WTC11 (cell line): Measurements from ENCODE around the gene PTPRN. TPM values are rescaled to one million over a fixed set of nuclear protein-coding genes. Genes with fewer than 3 reads are reported as not detected.

Experiments used
- ATAC-seq: fragments of 200-7000 bp; cut with Tn5 transposase; 2 replicates; pipeline ENCODE4 v1.10.0; 2021; ENCODE audit warnings: mild to moderate bottlenecking, moderate library complexity
- CTCF ChIA-PET: fragments of 300-600 bp; sonication (Branson Sonifier 250); formaldehyde crosslinking; loops from one replicate; lab custom pipeline; 2021; ENCODE audit warnings: antibody characterized with exemption; lab: Charles Lee
- POLR2A ChIA-PET: fragments of 350-600 bp; sonication (Branson Sonifier 250); formaldehyde crosslinking; loops from one replicate; lab custom pipeline; 2021; ENCODE audit warnings: antibody characterized with exemption; lab: Charles Lee
- DNase-seq: peaks from one replicate; pipeline ENCODE4 v3.0.0; 2021; ENCODE audit warnings: low spot score
- H3K27ac Mint-ChIP-seq: 2 replicates; pipeline ENCODE4 v1.8.0; 2021; ENCODE audit warnings: mixed read lengths
- H3K27me3 Mint-ChIP-seq: 2 replicates; pipeline ENCODE4 v1.8.0; 2021; ENCODE audit warnings: low read depth, mild to moderate bottlenecking, moderate library complexity, mixed read lengths
- H3K36me3 Mint-ChIP-seq: 2 replicates; pipeline ENCODE4 v1.8.0; 2021; ENCODE audit warnings: mixed read lengths
- H3K4me1 Mint-ChIP-seq: 2 replicates; pipeline ENCODE4 v1.8.0; 2022; ENCODE audit warnings: mixed read lengths
- H3K4me3 Mint-ChIP-seq: 2 replicates; pipeline ENCODE4 v1.8.0; 2021; ENCODE audit warnings: mild to moderate bottlenecking, moderate library complexity, mixed read lengths
- H3K9me3 Mint-ChIP-seq: 2 replicates; pipeline ENCODE4 v1.8.0; 2021; ENCODE audit warnings: mixed read lengths
- AFF4 ChIP-seq: sonication (generic); formaldehyde crosslinking; IDR thresholded peaks from 2 replicates; pipeline ENCODE4 v1.8.1; 2023; ENCODE audit warnings: mild to moderate bottlenecking, missing genetic modification reagents, borderline replicate concordance
- ATF1 ChIP-seq: sonication (generic); formaldehyde crosslinking; IDR thresholded peaks from 2 replicates; pipeline ENCODE4 v1.8.1; 2023; ENCODE audit warnings: mild to moderate bottlenecking, moderate library complexity, missing genetic modification reagents
- CREB1 ChIP-seq: sonication (generic); formaldehyde crosslinking; IDR thresholded peaks from 2 replicates; pipeline ENCODE4 v1.8.0; 2023; ENCODE audit warnings: mild to moderate bottlenecking, missing genetic modification reagents
- CREM ChIP-seq: sonication (generic); formaldehyde crosslinking; IDR thresholded peaks from 2 replicates; pipeline ENCODE4 v1.8.1; 2022; ENCODE audit warnings: mild to moderate bottlenecking, missing genetic modification reagents, moderate library complexity
- E2F5 ChIP-seq: sonication (generic); formaldehyde crosslinking; IDR thresholded peaks from 2 replicates; pipeline ENCODE4 v1.8.1; 2022; ENCODE audit warnings: mild to moderate bottlenecking, moderate library complexity, missing genetic modification reagents
- EMX1 ChIP-seq: fragments of 250-450 bp; sonication (Bioruptor Pico); IDR thresholded peaks from 2 replicates; pipeline ENCODE4 v1.8.0; 2021; ENCODE audit warnings: mild to moderate bottlenecking
- FOXK1 ChIP-seq: sonication (generic); formaldehyde crosslinking; IDR thresholded peaks from 2 replicates; pipeline ENCODE4 v1.8.0; 2022; ENCODE audit warnings: mild to moderate bottlenecking, moderate library complexity, missing genetic modification reagents
- HMGA2 ChIP-seq: fragments of 250-450 bp; sonication (Bioruptor Pico); IDR thresholded peaks from 2 replicates; pipeline ENCODE4 v1.4.0; 2021; ENCODE audit warnings: mild to moderate bottlenecking, moderate library complexity
- KAT7 ChIP-seq: sonication (generic); formaldehyde crosslinking; IDR thresholded peaks from 2 replicates; pipeline ENCODE4 v1.8.1; 2023; ENCODE audit warnings: missing genetic modification reagents, mild to moderate bottlenecking, borderline replicate concordance
- NFATC4 ChIP-seq: fragments of 250-450 bp; sonication (Bioruptor Pico); IDR thresholded peaks from 2 replicates; pipeline ENCODE4 v1.9.0; 2021; ENCODE audit warnings: mild to moderate bottlenecking
- USF2 ChIP-seq: sonication (generic); formaldehyde crosslinking; IDR thresholded peaks from 2 replicates; pipeline ENCODE4 v1.8.1; 2023; ENCODE audit warnings: mild to moderate bottlenecking, missing genetic modification reagents, moderate library complexity
- ZBTB21 ChIP-seq: sonication (generic); formaldehyde crosslinking; IDR thresholded peaks from 2 replicates; pipeline ENCODE4 v1.8.1; 2023; ENCODE audit warnings: mild to moderate bottlenecking, missing genetic modification reagents, borderline replicate concordance
- ZNF121 ChIP-seq: sonication (generic); formaldehyde crosslinking; IDR thresholded peaks from 2 replicates; pipeline ENCODE4 v1.8.0; 2023; ENCODE audit warnings: missing genetic modification reagents
- ZNF138 ChIP-seq: sonication (generic); formaldehyde crosslinking; conservative IDR thresholded peaks from 2 replicates; pipeline ENCODE4 v1.8.1; 2022; ENCODE audit warnings: mild to moderate bottlenecking, moderate library complexity, missing genetic modification reagents
- ZNF232 ChIP-seq: sonication (generic); formaldehyde crosslinking; IDR thresholded peaks from 2 replicates; pipeline ENCODE4 v1.8.0; 2022; ENCODE audit warnings: mild to moderate bottlenecking, missing genetic modification reagents
- ZNF317 ChIP-seq: sonication (generic); formaldehyde crosslinking; IDR thresholded peaks from 2 replicates; pipeline ENCODE4 v1.8.1; 2023; ENCODE audit warnings: low read depth, mild to moderate bottlenecking, moderate library complexity, missing genetic modification reagents, borderline replicate concordance
- total RNA-seq: library from RNA; stranded (reverse); gene quantifications from 3 replicates; pipeline ENCODE4 v1.2.3, GENCODE V29; 2021
- TF ChIP-seq, protein P1 (sequence below): fragments of 250-450 bp; sonication (Bioruptor Pico); IDR thresholded peaks from 2 replicates; pipeline ENCODE4 v1.9.0; 2021; ENCODE audit warnings: moderate library complexity, mild to moderate bottlenecking, inconsistent platforms, borderline replicate concordance
- TF ChIP-seq, protein P2 (sequence below): sonication (generic); formaldehyde crosslinking; IDR thresholded peaks from 2 replicates; pipeline ENCODE4 v1.8.1; 2023; ENCODE audit warnings: mild to moderate bottlenecking, missing genetic modification reagents
- TF ChIP-seq, protein P3 (sequence below): sonication (generic); formaldehyde crosslinking; IDR thresholded peaks from 2 replicates; pipeline ENCODE4 v1.8.0; 2023; ENCODE audit warnings: mild to moderate bottlenecking, missing genetic modification reagents
- TF ChIP-seq, protein P4 (sequence below): sonication (generic); formaldehyde crosslinking; IDR thresholded peaks from 2 replicates; pipeline ENCODE4 v1.8.0; 2022; ENCODE audit warnings: mild to moderate bottlenecking, missing genetic modification reagents

The PTPRN gene
- total RNA-seq, 1 experiment from 2014 or later = 3.8 TPM

GRCh38 chr2:219279916-219280516, 29.2 kb downstream of the PTPRN start:
- ATAC-seq (no peak), DNase-seq (no peak)
- Mint-ChIP-seq H3K27ac (peak overlapping the region; percentile 86), H3K36me3 (peaks cover 6% of the 10 kb centered on the region; the same call in 1 of the 2 replicates)
- no peak for TF ChIP-seq CREB1 (CRISPR knock-in tag)
- no peak for TF ChIP-seq AFF4 (CRISPR knock-in tag)
- TF ChIP-seq HMGA2 = no peak
- 0 out of 2 replicates have a peak, but pooled peaks have one; percentile 87 for TF ChIP-seq ZBTB21 (CRISPR knock-in tag)
- TF ChIP-seq, protein P1, sequence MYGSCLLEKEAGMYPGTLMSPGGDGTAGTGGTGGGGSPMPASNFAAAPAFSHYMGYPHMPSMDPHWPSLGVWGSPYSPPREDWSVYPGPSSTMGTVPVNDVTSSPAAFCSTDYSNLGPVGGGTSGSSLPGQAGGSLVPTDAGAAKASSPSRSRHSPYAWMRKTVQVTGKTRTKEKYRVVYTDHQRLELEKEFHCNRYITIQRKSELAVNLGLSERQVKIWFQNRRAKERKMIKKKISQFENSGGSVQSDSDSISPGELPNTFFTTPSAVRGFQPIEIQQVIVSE (CRISPR knock-in tag) = no peak
- no peak for TF ChIP-seq E2F5 (CRISPR knock-in tag)
- no peak for TF ChIP-seq NFATC4 (CRISPR knock-in tag)
- TF ChIP-seq CREM (CRISPR knock-in tag) = no peak
- TF ChIP-seq ZNF121 (CRISPR knock-in tag) = 0 out of 2 replicates have a peak, but pooled peaks have one; percentile 14
- TF ChIP-seq, protein P2, sequence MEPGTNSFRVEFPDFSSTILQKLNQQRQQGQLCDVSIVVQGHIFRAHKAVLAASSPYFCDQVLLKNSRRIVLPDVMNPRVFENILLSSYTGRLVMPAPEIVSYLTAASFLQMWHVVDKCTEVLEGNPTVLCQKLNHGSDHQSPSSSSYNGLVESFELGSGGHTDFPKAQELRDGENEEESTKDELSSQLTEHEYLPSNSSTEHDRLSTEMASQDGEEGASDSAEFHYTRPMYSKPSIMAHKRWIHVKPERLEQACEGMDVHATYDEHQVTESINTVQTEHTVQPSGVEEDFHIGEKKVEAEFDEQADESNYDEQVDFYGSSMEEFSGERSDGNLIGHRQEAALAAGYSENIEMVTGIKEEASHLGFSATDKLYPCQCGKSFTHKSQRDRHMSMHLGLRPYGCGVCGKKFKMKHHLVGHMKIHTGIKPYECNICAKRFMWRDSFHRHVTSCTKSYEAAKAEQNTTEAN (CRISPR knock-in tag) = no peak
- TF ChIP-seq, all 79 proteins: peak for 2
- ChIA-PET CTCF (interaction anchor here (0.9 to 6.5 kb wide), 4 partner anchors 14 to 73 kb away, joined by 3 to 158 read pairs (median 4); no protein-coding TSS in a partner anchor), POLR2A (interaction anchor here (0.6 to 3.0 kb wide), 6 partner anchors 15 to 218 kb away, joined by 3 to 21 read pairs (median 10); partner anchors contain the start of genes ABCB6, GMPPA, TUBA4A and TUBA4B)
- Mint-ChIP-seq H3K9me3 (no peaks in the 10 kb centered on the region), H3K4me1 (peaks cover 24% of the 10 kb centered on the region), H3K4me3 (peak overlapping the region; percentile 88), H3K27me3 (peaks cover 4% of the 10 kb centered on the region; the same call in 1 of the 2 replicates)

DNA sequence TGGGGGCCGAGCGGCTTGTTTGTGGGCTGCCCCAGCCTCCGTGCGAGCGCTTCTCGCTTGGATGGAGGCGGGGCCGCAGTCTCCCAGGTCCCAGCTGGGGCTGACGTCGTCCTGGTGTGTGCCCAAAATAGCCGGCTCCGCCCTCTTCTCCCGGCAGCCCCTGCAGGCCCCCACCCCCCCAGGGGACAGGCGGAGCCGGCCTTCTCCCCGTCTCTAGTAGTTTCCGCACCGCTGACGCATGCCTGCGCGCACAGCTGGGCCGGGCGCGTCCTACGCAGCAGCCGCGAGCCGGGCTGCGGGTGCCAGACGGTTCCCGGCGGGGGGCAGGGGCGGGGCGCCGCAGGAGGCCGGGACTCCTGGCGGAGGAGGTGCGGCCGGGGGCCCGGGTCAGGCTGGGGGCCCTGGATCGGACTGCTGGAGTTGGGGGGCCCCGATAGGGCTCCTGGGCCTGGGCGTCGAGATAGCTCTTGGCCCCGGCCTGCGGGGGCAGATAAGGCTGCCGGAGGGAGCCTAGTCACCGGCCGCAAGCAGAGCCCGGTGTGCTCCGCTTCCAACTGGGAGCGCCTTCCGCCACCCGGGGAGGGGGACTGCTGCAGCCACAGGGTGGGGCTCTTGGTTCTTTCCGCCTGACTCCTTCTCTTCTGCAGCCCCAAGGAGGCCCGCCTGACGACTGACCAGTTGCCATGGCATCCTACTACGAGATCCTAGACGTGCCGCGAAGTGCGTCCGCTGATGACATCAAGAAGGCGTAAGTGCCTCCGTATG, 29.9 kb downstream of the PTPRN start, which contains the start of gene DNAJB2:
Gene DNAJB2, plus strand, starts transcription at position 216 of the 765 bp plus-strand sequence. Its CDS starts 468 bp downstream, at position 684.
- ATAC-seq = peak; percentile 81
- peak; percentile 97 for DNase-seq
- POLR2A ChIA-PET = interaction anchor here (1.2 to 3.0 kb wide), 7 partner anchors 16 to 219 kb away, joined by 4 to 21 read pairs (median 7); partner anchors contain the start of genes ABCB6, ANKZF1, ATG9A and GLB1L
- Mint-ChIP-seq H3K36me3 (peaks cover 6% of the 10 kb centered on the region; the same call in 1 of the 2 replicates), H3K9me3 (no peaks in the 10 kb centered on the region), H3K27ac (peak within 1 kb of the TSS; percentile 96), H3K4me3 (peak within 1 kb of the TSS; percentile 88), H3K4me1 (peaks cover 31% of the 10 kb centered on the region), H3K27me3 (peaks cover 4% of the 10 kb centered on the region; the same call in 1 of the 2 replicates)
- CTCF ChIA-PET = interaction anchor here (0.6 to 6.5 kb wide), 17 partner anchors 9 to 278 kb away, joined by 3 to 158 read pairs (median 4); partner anchors contain the start of genes GLB1L, STK16 and TUBA4A
- TF ChIP-seq ZNF232 (CRISPR knock-in tag) (0 out of 2 replicates have a peak, but pooled peaks have one; percentile 68), ATF1 (CRISPR knock-in tag) (no peak; the same call in 1 of the 2 replicates), FOXK1 (CRISPR knock-in tag) (peak; percentile 85), USF2 (CRISPR knock-in tag) (0 out of 2 replicates have a peak, but pooled peaks have one; percentile 12), KAT7 (0 out of 2 replicates have a peak, but pooled peaks have one; percentile 81), EMX1 (CRISPR knock-in tag) (no peak), ZNF138 (CRISPR knock-in tag) (no peak), ZNF317 (CRISPR knock-in tag) (0 out of 2 replicates have a peak, but pooled peaks have one; percentile 34)
- TF ChIP-seq, protein P3, sequence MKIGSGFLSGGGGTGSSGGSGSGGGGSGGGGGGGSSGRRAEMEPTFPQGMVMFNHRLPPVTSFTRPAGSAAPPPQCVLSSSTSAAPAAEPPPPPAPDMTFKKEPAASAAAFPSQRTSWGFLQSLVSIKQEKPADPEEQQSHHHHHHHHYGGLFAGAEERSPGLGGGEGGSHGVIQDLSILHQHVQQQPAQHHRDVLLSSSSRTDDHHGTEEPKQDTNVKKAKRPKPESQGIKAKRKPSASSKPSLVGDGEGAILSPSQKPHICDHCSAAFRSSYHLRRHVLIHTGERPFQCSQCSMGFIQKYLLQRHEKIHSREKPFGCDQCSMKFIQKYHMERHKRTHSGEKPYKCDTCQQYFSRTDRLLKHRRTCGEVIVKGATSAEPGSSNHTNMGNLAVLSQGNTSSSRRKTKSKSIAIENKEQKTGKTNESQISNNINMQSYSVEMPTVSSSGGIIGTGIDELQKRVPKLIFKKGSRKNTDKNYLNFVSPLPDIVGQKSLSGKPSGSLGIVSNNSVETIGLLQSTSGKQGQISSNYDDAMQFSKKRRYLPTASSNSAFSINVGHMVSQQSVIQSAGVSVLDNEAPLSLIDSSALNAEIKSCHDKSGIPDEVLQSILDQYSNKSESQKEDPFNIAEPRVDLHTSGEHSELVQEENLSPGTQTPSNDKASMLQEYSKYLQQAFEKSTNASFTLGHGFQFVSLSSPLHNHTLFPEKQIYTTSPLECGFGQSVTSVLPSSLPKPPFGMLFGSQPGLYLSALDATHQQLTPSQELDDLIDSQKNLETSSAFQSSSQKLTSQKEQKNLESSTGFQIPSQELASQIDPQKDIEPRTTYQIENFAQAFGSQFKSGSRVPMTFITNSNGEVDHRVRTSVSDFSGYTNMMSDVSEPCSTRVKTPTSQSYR (CRISPR knock-in tag) = 0 out of 2 replicates have a peak, but pooled peaks have one; percentile 55
- TF ChIP-seq, protein P4, sequence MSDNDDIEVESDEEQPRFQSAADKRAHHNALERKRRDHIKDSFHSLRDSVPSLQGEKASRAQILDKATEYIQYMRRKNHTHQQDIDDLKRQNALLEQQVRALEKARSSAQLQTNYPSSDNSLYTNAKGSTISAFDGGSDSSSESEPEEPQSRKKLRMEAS (CRISPR knock-in tag) = peak; percentile 29; the same call in 1 of the 2 replicates
